GM13976 (cell line): Measurements from ENCODE around the gene LCT.

Experiments used
- DNase-seq: peaks from one replicate; pipeline ENCODE4 v3.0.0; 2012; ENCODE audit warnings: low spot score
- CTCF ChIP-seq: IDR thresholded peaks from 2 replicates; pipeline ENCODE4 v1.5.1; 2012; ENCODE audit warnings: borderline replicate concordance, mild to moderate bottlenecking; ENCODE audit not compliant: insufficient read depth; ENCODE audit errors: extremely low read depth, missing control alignments, control extremely low read depth
- in situ Hi-C: fragments of 300-500 bp; cut with MboI; formaldehyde crosslinking; loops from one replicate; pipeline ENCODE4 v1.12.0; 2022; ENCODE audit warnings: low sequenced_read_pairs, mixed read lengths, inconsistent platforms; ENCODE audit not compliant: unreplicated experiment

Gene LCT

DNA sequence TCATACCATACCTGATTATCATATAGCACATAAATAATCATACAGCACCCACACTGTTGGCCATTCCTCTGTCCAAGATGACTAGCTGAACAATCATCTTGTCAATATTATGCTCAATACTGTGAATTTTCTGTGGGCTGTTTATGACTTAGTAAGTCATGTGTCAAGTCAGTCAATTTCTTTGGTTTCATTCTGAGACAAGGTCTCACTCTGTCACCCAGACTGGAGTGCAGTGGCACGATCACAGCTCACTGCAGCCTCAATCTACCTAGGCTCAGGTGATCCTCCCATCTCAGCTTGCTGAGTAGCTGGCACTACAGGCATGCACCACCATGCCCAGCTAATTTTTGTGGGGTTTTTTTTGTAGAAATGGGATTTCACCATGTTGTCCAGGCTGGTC is 33.6 kb upstream of the LCT start:
- DNase-seq, result peak; percentile 23

DNA sequence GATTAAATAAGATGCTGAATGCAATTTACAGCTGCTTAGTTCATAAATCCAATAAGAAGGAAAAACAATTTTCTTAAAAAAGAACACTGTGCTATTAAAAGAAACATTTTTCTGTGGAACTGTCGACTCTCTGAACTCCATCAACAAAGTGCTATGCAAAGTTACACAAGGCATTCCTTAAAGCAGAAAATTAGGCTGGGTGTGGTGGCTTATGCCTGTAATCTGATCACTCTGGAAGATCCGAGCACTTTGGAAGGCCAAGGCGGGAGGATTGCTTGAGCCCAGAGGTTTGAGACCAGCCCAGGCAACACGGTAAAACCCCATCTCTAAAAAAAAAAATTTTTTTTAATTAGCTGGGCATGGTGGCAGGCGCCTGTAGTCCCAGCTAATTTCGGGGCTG is 26.2 kb upstream of the LCT start:
- DNase-seq, result no peak
- in situ Hi-C loops, result no loop called here
- TF ChIP-seq CTCF, result no peak

More for the DNA sequence above, 33.6 kb upstream of the LCT start:
- in situ Hi-C loops, result no loop called here
- TF ChIP-seq CTCF, result no peak

- in situ Hi-C loops, result no loop called here
- no peak for DNase-seq
- TF ChIP-seq CTCF, result no peak
Observed at GRCh38 chr2:135862718-135863117, 25.7 kb upstream of the LCT start.

- in situ Hi-C loops, result no loop called here
- TF ChIP-seq CTCF, result no peak
- DNase-seq, result no peak
Observed at GRCh38 chr2:135853401-135853800, 16.4 kb upstream of the LCT start.

DNA sequence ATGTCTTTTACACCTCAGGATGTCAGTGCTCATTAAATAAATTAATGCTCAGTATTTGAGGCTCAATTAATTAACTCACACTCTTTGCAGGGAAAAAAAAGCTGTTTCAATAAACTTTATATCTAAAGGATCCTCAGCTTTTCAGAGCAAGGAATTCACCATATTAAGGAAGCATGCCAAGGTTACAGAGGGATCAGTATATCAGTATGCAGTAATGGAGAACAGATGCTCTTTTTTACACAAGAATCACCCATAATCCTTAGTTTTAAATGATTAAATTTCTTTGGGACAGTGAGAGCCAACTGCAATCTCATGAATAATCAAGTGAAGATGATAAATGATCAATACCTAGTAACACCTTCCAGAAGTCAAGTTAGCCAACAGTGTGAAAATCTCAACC is 14.9 kb upstream of the LCT start:
- in situ Hi-C loops, result no loop called here
- TF ChIP-seq CTCF, result no peak
- DNase-seq, result no peak

- in situ Hi-C loops, result no loop called here
- no peak for DNase-seq
- no peak for TF ChIP-seq CTCF
Observed at GRCh38 chr2:135850892-135851668, 14.1 kb upstream of the LCT start.
